CD4-positive, CD25-positive, alpha-beta regulatory T cell (primary cell): ENCODE results near the gene MT1X. TPM values are rescaled to one million over a fixed set of nuclear protein-coding genes. Genes with fewer than 3 reads are reported as not detected.
A peak's percentile ranks its signal among the peaks of the same experiment; 100 is the strongest.

ENCODE experiments used
- ATAC-seq, 2 donors: fragments of 150-1000 bp; cut with Tn5 transposase; one replicate each; pipeline ENCODE4 v1.10.0; 2021; ENCODE audit warnings: low read depth in 2 of 2, moderate number of reproducible peaks in 2 of 2, moderate library complexity in 1 of 2
- DNase-seq, 3 donors: peaks; one replicate each; pipeline versions ENCODE4 v3.0.0 to v3.0.0-alpha.2; 2012 to 2022; ENCODE audit warnings: mixed read lengths in 1 of 3
- H3K27ac ChIP-seq: one replicate; pipeline ENCODE4 v1.7.0; 2013; ENCODE audit warnings: mild to moderate bottlenecking, low read length; ENCODE audit not compliant: insufficient read depth, poor library complexity, severe bottlenecking
- H3K27me3 ChIP-seq: one replicate; pipeline ENCODE4 v1.7.0; 2013; ENCODE audit warnings: low read length; ENCODE audit not compliant: control insufficient read depth, insufficient read depth
- H3K36me3 ChIP-seq: one replicate; pipeline ENCODE4 v1.7.0; 2013; ENCODE audit warnings: mild to moderate bottlenecking, low read length, moderate library complexity; ENCODE audit not compliant: control insufficient read depth, insufficient read depth
- H3K4me1 ChIP-seq: 2 replicates; pipeline ENCODE4 v1.7.0; 2013; ENCODE audit warnings: mild to moderate bottlenecking, low read length; ENCODE audit not compliant: insufficient read depth, control insufficient read depth, poor library complexity, severe bottlenecking
- H3K4me3 ChIP-seq: one replicate; pipeline ENCODE4 v1.7.0; 2013; ENCODE audit warnings: low read depth, mild to moderate bottlenecking, low read length, moderate library complexity
- H3K9me3 ChIP-seq, 2 experiments: 1 replicate in 1 of 2; 2 replicates in 1 of 2; pipeline ENCODE4 v1.7.0; 2013; ENCODE audit warnings: low read length in 2 of 2, mild to moderate bottlenecking in 1 of 2, moderate library complexity in 1 of 2; ENCODE audit not compliant: control insufficient read depth in 2 of 2
- H3K27ac Mint-ChIP-seq, 3 donors: one replicate each; pipeline ENCODE4 v1.8.0; 2020 to 2022; ENCODE audit warnings: mild to moderate bottlenecking in 3 of 3, mixed read lengths in 3 of 3, moderate library complexity in 2 of 3
- H3K27me3 Mint-ChIP-seq: one replicate; pipeline ENCODE4 v1.8.0; 2022; ENCODE audit warnings: mild to moderate bottlenecking, mixed read lengths
- H3K36me3 Mint-ChIP-seq: one replicate; pipeline ENCODE4 v1.8.0; 2020; ENCODE audit warnings: mixed read lengths
- H3K4me1 Mint-ChIP-seq, 4 donors: one replicate each; pipeline ENCODE4 v1.8.0; 2020 to 2022; ENCODE audit warnings: mixed read lengths in 4 of 4, mild to moderate bottlenecking in 1 of 4
- H3K4me3 Mint-ChIP-seq, 4 donors: one replicate each; pipeline ENCODE4 v1.8.0; 2020 to 2022; ENCODE audit warnings: mild to moderate bottlenecking in 4 of 4, mixed read lengths in 4 of 4, moderate library complexity in 3 of 4
- H3K9me3 Mint-ChIP-seq, 7 donors: one replicate each; pipeline ENCODE4 v1.8.0; 2020 to 2022; ENCODE audit warnings: mixed read lengths in 7 of 7, mild to moderate bottlenecking in 3 of 7, moderate library complexity in 2 of 7
- polyA plus RNA-seq, 4 donors: library from polyadenylated mRNA; unstranded; fragments of 300-500 nt; fragmentation: Illumina TruSeq; gene quantifications; one replicate each; pipeline ENCODE4 v1.2.3, GENCODE V29; 2021
- total RNA-seq: library from RNA; stranded (reverse); gene quantifications from one replicate; pipeline ENCODE4 v1.2.3, GENCODE V29; 2022

MT1X gene
- total and polyA plus RNA-seq, 5 donors from 2014 or later, result 20.2 to 231 (median 157) TPM

GRCh38 chr16:56645838-56646237 lies 36.4 kb upstream of the MT1X start:
- Mint-ChIP-seq H3K4me3 (no peak overlapping the region), H3K27me3 (peaks cover 49% of the 10 kb centered on the region)

DNA sequence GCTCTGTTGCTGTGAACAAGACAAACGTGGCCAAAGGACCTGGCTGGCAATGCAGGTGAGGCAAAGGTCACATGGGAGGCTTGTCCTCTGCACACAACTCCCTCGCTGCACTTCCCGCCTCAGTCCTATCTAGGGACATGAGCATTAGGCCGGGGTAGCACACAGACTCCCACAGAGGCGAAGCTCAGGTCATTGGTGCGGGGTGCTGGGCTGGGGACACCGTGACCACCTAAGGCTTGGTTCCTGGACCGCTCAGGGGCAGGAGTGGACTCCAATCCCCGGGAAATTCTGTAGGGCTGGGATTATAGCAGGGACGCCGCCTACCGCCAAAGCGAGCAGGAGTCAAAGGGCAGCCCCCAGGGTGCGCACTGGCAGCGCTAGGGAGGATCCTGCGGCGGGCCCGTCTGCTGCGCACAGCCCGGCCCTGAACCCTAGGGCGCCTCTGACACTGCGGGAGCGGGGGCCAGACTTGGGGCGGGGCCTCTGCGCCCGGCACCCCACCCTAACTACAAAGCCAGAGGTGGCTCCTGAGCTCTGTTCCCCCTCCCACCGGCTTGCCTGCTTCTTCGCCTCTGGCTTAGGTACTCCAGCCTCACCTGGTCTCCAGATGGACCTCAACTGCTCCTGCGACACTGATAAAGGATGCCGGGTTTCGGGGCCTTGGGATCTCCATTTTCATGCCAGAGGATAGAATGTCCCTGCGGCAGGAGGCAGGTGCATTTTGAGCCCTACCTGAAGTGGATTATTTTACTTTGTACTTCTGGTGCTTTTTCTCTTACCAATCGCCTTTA lies 34.4 kb upstream of the MT1X start:
- H3K9me3 Mint-ChIP-seq, result no peaks in the 10 kb centered on the region
- Histone ChIP-seq H3K4me1 (peaks cover 16% of the 10 kb centered on the region), H3K27me3 (peaks cover 2% of the 10 kb centered on the region), H3K27ac (no peak overlapping the region), H3K9me3 (no peaks in the 10 kb centered on the region), H3K36me3 (no peaks in the 10 kb centered on the region), H3K4me3 (no peak overlapping the region)
- peaks cover 0 to 19% (median 3%) of the 10 kb centered on the region in 4 donors for H3K4me1 Mint-ChIP-seq
- H3K27me3 Mint-ChIP-seq, result peaks cover 39% of the 10 kb centered on the region
- no peak overlapping the region for H3K4me3 Mint-ChIP-seq
- no peak overlapping the region for H3K27ac Mint-ChIP-seq
- ATAC-seq (no peak), DNase-seq (no peak)
- H3K36me3 Mint-ChIP-seq, result no peaks in the 10 kb centered on the region

More at GRCh38 chr16:56645838-56646237, 36.4 kb upstream of the MT1X start:
- Histone ChIP-seq H3K36me3 (no peaks in the 10 kb centered on the region), H3K9me3 (no peaks in the 10 kb centered on the region), H3K27me3 (peaks cover 8% of the 10 kb centered on the region), H3K27ac (no peak overlapping the region), H3K4me1 (peaks cover 17% of the 10 kb centered on the region), H3K4me3 (no peak overlapping the region)
- Mint-ChIP-seq H3K27ac (no peak overlapping the region), H3K9me3 (no peaks in the 10 kb centered on the region), H3K36me3 (no peaks in the 10 kb centered on the region), H3K4me1 (peaks cover 0 to 24% (median 9%) of the 10 kb centered on the region in 4 donors)
- ATAC-seq, result no peak
- DNase-seq, result no peak

DNA sequence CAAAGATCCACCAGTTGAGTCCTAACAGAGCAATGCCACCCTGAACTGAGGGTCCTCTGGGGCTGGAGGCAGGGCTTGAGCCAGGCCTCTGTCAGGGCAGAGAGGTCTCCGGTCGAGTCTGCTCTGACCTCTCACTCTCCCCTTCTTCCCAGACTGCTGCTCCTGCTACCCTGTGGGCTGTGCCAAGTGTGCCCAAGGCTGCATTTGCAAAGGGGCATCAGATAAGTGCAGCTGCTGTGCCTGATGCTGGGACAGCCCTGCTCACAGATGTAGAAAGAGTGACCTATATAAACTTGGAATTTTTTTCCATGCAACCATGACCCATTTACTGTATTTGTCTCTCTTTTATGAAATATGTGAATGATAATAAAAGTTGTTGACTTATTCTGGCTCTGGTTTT lies 33.0 kb upstream of the MT1X start:
- H3K4me1 ChIP-seq, result peaks cover 2% of the 10 kb centered on the region
- Mint-ChIP-seq H3K27ac (no peak overlapping the region), H3K27me3 (peaks cover 39% of the 10 kb centered on the region), H3K4me3 (no peak overlapping the region), H3K36me3 (no peaks in the 10 kb centered on the region), H3K9me3 (no peaks in the 10 kb centered on the region), H3K4me1 (peaks cover 0 to 6% (median 3%) of the 10 kb centered on the region in 4 donors)
- H3K27me3 ChIP-seq, result peaks cover 2% of the 10 kb centered on the region
- no peak overlapping the region for H3K4me3 ChIP-seq
- ATAC-seq, result no peak
- DNase-seq, result no peak
- no peaks in the 10 kb centered on the region for H3K36me3 ChIP-seq
- no peak overlapping the region for H3K27ac ChIP-seq
- no peaks in the 10 kb centered on the region for H3K9me3 ChIP-seq

DNA sequence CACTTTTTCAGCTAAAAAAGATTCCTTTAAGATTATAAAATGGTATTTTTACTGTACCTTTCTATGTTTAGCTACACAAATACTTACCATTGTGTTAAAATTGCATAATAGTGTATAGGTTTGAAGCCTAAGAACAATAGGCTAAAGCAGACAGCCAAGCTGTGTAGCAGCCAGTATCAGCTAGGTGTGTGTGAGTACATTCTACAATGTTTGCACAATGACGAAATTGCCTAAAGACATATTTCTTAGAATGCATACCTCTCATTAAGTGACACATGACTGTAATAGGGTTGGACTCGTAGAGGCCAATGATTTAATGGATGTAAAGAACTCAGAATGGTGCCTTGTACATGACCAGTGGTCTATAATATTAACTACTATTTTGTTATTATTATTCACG lies 32.5 kb upstream of the MT1X start:
- H3K27me3 ChIP-seq, result peaks cover 2% of the 10 kb centered on the region
- H3K4me3 Mint-ChIP-seq, result no peak overlapping the region
- no peaks in the 10 kb centered on the region for H3K36me3 ChIP-seq
- H3K4me1 Mint-ChIP-seq, result peaks cover 0 to 6% (median under 1%) of the 10 kb centered on the region in 4 donors
- no peaks in the 10 kb centered on the region for H3K9me3 Mint-ChIP-seq
- ATAC-seq (no peak), DNase-seq (no peak)
- H3K27ac Mint-ChIP-seq, result no peak overlapping the region
- H3K27ac ChIP-seq, result no peak overlapping the region
- H3K27me3 Mint-ChIP-seq, result peaks cover 39% of the 10 kb centered on the region
- no peak overlapping the region for H3K4me3 ChIP-seq
- H3K9me3 ChIP-seq, result no peaks in the 10 kb centered on the region
- H3K36me3 Mint-ChIP-seq, result no peaks in the 10 kb centered on the region
- H3K4me1 ChIP-seq, result no peaks in the 10 kb centered on the region

DNA sequence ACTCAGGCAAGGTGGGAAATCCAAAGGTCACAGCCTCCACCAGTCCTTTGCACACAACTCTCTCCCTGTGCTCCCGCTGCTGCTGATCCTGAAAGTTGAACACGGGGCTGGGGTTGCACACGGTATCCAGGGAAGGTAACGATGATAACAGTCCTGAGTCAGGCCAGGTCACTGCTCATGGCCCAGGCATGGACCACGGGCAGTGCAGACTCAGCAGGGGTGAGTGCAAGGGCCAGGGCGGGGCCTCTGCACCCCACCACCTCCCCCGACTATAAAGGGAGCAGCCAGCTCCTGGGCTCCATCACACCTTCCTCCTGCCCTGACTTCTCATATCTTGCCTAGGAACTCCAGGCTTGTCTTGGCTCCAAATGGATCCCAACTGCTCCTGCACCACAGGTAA lies 30.7 kb upstream of the MT1X start, which contains the start of gene MT1B:
TSS of gene MT1B (plus strand) at position 301 of the 400 bp plus-strand sequence. CDS start at position 369, 68 bp downstream.
- H3K4me1 Mint-ChIP-seq, result no peaks in the 10 kb centered on the region
- H3K9me3 ChIP-seq, result no peaks in the 10 kb centered on the region
- H3K9me3 Mint-ChIP-seq, result no peaks in the 10 kb centered on the region
- H3K4me1 ChIP-seq, result no peaks in the 10 kb centered on the region
- no peak within 1 kb of the TSS for H3K4me3 ChIP-seq
- peaks cover 34% of the 10 kb centered on the region for H3K27me3 Mint-ChIP-seq
- no peaks in the 10 kb centered on the region for H3K36me3 ChIP-seq
- H3K4me3 Mint-ChIP-seq, result no peak within 1 kb of the TSS
- H3K36me3 Mint-ChIP-seq, result no peaks in the 10 kb centered on the region
- H3K27me3 ChIP-seq, result peaks cover 2% of the 10 kb centered on the region
- H3K27ac Mint-ChIP-seq, result no peak within 1 kb of the TSS
- ATAC-seq (no peak), DNase-seq (no peak)
- H3K27ac ChIP-seq, result no peak within 1 kb of the TSS

DNA sequence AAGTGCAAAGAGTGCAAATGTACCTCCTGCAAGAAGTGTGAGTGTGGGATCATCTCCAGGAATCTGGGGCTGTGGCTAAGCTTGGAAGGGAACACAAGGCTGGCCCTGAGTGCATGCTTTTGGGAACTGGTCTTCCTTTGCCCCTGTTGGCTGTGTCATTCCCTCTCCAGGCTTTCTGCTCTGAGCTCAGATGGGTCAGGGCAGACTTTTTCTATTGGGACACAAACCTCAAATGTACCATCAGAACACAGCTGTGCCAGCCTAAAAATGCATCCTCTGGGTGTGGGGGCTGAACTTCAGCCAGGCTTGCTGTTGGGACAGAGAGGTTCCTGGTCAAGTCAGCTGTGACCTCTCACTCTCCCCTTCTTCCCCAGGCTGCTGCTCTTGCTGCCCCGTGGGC lies 29.7 kb upstream of the MT1X start:
- no peaks in the 10 kb centered on the region for H3K9me3 Mint-ChIP-seq
- no peaks in the 10 kb centered on the region for H3K36me3 Mint-ChIP-seq
- H3K27me3 Mint-ChIP-seq, result peaks cover 24% of the 10 kb centered on the region
- no peak overlapping the region for H3K27ac Mint-ChIP-seq
- no peaks in the 10 kb centered on the region for H3K9me3 ChIP-seq
- peaks cover 6% of the 10 kb centered on the region for H3K4me1 ChIP-seq
- peaks cover 2% of the 10 kb centered on the region for H3K27me3 ChIP-seq
- no peak for ATAC-seq
- H3K4me1 Mint-ChIP-seq, result peaks cover 0 to 5% (median 3%) of the 10 kb centered on the region in 4 donors
- DNase-seq, result no peak
- no peak overlapping the region for H3K4me3 Mint-ChIP-seq
- H3K4me3 ChIP-seq, result no peak overlapping the region
- H3K27ac ChIP-seq, result no peak overlapping the region
- H3K36me3 ChIP-seq, result no peaks in the 10 kb centered on the region

DNA sequence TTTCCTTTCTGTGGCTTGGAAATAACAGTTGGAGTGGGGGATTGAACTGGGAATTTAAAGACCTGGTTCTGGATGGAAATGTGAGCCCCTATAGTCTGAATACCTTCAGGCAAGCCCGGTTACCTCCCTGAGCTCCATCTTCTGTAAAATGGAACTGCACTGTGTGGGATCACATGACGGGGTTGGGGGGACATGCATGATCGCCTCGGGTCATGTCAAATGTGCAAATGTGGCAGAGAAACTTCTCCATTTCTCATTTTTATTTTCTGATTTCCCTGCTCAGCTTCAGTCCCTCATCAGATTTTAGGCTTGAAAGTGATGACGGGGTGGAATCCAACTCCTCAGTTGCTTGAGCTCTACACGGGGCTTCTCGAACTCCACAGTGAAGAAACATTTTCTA lies 29.1 kb upstream of the MT1X start:
- no peaks in the 10 kb centered on the region for H3K36me3 ChIP-seq
- peaks cover 5 to 8% (median 7%) of the 10 kb centered on the region in 4 donors for H3K4me1 Mint-ChIP-seq
- no peak for DNase-seq
- H3K36me3 Mint-ChIP-seq, result no peaks in the 10 kb centered on the region
- ATAC-seq, result no peak
- no peaks in the 10 kb centered on the region for H3K9me3 Mint-ChIP-seq
- peaks cover 12% of the 10 kb centered on the region for H3K4me1 ChIP-seq
- peak overlapping the region in 1 of 4 donors; percentile 58 for H3K4me3 Mint-ChIP-seq
- H3K9me3 ChIP-seq, result no peaks in the 10 kb centered on the region
- no peak overlapping the region for H3K27ac ChIP-seq
- no peak overlapping the region for H3K4me3 ChIP-seq
- H3K27ac Mint-ChIP-seq, result no peak overlapping the region
- peaks cover 22% of the 10 kb centered on the region for H3K27me3 Mint-ChIP-seq
- peaks cover 2% of the 10 kb centered on the region for H3K27me3 ChIP-seq
